Activated CD4-positive, alpha-beta T cell treated with anti-CD3 and anti-CD28 coated beads, Interleukin-2, amount 50 U/mL, for 1 hour (primary cell): ENCODE measurements around the gene SECISBP2L.

Source experiments
- DNase-seq: peaks from one replicate; pipeline ENCODE4 v3.0.0-alpha.2; 2020

The SECISBP2L gene

DNA sequence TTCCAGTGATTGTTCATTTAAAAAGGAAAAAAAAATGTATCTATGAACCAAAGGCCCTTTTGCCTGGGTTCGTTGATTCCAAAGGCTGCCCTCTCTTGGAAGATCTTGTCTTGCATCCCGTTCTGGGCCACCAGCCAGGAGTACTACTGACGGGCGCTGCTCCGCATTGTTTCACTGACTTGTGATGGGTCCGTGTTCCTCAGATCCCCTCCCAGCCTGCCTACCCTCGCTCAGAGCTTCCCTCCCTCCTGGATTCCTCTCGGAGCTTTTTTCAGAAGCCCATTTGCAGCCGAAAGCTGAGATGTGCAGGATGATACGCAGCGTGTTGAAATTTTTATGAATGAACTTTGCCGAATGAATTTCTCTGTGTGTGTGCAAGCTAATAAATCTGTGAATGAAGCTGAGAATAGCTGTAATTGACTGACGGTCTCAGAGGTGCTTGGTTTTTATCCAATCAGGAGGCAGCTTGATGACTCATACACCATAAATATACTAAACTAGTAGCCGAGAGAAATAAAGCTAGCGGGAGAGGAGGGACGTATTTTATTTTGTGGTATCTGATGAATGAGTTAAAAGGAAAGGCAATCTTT, 82.6 kb downstream of the SECISBP2L start, which contains the start of gene SHC4:
Gene SHC4 (minus strand): TSS at position 396 of the 590 bp plus-strand sequence. CDS start 904 bp downstream, outside the sequence.
- DNase-seq: no peak

DNA sequence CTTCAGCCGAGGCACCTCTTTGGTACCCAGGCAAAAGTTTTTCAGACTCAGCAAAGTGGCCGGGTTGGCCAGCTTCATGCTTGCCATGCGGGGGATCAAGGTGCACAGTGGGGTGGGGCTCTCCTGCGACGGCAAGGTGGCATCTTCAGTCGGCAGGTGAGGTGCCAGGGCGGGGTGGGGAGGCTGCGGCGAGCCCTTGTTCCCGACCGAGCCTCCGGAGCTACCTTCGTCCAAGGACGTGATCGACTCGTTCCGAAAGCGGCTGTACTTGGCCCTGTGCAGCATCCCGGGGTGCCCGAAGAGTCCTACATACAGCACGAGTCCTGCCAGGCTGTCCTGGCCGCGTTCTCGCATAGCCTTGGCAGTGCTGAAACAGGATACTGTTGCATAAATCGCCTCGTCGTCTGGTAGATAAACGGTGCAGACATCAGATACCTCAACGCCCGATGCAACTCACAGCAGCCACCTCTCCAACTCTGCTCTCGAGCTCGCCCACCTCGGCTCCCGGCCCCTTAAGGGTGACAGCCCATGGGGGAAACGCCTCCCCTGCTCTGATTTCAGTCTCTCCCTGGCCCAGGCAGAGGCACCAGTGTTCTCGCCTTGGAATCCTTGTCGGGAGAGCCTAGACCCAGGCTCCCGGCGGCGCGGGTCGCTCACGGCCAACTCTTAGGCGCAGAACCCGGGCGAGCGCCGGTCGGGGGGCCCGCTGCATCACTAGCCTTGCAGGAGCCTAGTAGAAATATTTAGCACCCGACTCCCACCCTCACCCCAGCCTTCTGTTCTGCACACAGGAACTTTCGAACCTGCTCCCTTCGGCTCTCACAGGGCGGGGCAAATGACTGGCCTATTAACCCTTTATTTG, 83.4 kb downstream of the SECISBP2L start:
- no peak for DNase-seq

DNA sequence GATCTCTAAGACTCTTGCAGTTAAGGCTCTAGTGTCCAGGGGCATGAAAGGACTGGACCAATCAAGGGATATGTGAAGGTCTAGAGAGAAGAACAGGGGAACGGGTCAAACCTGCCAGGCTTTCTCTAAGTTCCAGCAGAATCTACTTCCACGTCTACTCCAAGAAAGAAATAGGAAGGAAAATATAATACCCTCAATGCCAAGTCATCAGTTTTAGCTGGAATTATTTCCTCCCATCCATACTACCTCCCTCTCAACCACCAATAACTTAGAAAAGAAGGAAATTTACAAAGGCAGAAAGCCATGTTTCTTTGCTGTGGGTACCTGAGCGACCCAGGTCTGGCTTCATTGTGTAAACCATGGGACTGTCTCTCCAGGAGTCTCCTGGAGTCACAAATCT, 90.3 kb downstream of the SECISBP2L start:
- no peak for DNase-seq

DNA sequence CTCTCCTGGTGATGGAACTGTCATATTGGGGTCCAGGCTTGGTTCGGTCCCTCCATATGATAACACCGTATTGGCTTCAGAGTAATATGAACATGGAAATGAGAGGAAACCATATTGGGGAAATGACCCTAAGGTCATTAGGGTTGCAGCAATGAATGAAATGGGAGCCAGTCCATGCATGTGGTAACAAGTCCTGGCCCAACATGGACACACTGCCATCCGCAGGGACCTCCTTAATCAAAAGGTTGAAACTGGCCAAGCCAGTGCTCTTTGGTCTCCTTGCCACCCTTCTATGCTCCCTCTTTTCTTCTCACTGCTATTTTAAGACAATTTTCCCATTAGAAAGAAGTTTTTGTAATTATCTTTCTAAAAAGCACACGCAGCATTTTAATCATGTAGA, 90.9 kb downstream of the SECISBP2L start:
- DNase-seq: no peak

DNA sequence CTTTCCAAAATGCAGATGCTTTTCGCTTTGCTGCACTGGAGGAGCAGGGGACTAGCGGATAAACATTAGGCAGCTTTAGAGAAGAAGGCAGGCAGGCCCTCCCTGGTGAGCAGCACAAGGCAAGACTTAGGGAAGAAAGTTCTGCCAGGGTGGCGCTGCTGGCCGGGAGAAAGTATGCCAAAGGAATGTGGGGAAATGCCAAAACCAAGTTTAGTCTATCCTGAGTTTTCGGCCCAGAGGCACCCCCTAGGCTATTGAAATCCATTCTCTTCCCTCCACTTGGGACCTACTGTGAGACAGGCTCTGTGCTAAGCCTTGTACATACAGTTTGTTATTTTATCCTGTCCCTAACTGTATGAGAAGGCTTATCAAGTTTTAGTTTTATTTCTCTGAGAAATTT, 91.7 kb downstream of the SECISBP2L start:
- no peak for DNase-seq

DNA sequence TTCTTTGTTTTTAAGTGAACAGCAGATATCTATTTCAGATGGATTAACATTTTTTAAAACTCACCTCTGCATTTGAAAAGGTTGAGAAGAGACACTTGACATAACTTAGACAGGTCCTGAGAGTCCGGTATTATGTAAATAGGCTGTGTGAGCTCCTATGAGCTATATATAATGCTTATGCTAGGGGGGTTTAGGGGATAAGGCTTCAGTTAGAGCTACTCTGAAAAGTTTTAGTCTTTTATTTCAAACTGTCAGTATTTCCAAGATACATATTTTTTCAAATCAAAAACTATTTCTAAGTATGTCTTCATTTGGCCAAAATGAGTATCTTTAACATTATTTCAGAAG, 99.4 kb downstream of the SECISBP2L start:
- no peak for DNase-seq

DNA sequence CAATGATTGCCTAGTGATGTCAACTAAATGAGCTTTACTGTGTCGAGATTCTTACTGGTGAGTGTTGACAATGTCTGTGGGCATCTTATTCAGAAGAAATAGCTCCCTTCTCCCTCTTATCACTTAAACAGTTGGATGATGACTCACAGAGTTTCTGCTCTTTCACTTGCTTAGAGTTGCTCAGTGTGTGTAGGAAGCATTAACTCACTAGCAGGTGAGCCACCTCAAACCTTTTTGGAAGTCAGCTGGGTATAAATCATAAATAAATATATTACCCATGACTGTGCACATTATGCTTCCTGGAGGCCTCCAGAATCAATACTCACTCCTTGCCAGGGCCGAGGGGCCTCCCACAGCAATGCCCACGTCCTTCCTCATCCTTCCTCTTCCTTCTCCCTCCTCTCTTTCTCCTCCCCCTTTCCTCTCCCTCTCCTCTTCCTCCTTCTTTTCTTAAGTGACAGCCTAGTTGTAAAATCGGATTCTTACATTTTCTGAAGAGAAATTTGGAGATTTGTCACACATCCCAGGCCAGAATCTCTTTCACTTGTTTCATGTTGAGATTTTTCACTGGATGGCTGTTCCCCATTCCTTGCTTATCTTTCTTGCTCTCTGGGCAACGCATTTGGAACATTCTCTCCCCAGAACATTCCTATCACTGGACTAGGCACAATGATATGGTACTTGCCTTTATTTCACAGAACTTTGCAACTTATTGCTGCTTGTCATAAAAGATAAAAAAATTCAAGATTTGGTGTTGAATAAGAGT, 100.0 kb downstream of the SECISBP2L start:
- DNase-seq: no peak

DNA sequence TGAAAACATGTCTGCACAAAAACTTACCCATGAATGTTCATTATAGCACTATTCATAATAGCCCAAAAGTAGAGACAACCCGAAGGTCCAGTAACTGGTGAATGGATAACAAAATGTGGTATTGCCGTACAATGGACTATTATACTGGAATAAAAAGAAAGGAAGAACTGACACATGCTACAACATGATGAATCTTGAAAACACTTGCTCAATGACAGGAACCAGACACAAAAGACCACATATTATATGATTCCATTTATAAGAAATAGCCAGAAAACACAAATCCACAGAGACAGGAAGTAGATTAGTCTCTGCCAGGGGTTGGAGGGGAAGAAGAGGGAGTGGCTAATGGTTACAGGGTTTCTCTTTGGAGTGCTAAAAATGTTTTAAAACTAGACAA, 100.9 kb downstream of the SECISBP2L start:
- no peak for DNase-seq

DNA sequence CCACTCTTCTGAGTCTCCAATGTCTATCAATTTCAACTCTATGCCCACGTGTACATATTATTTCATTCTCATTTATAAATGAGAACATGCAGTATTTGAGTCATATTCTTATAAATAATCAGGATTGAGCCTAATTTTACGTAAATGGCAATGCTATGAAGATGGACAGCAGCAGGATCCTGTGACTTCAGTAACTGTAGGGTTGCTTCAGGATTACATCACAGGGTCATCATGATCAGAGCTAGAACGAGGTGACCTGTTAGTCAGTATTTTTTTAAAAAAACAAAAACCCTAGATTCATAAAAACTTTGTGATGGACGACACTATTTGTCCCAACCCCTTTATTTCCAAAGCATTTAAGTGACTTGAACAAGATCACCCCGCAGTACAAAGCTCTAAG, 104.3 kb downstream of the SECISBP2L start:
- no peak for DNase-seq

DNA sequence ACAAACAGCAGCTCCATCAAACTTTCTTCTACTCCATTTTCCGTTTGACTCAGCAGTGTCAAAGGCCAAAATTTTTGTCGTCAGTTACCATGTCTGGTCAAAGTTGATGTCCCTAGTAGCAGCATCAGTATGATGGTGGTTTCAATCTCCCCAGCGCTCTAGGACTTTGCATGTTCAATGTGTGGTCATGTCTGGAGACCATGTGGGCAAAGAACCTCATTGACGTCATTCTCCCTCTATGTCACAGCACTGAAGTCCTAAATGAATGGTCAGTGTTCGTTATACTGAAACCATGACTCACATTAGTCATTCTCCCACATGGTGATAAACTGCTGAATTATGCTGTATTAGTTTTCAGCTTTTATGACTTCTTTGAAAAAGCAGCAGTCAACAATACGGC, 105.7 kb downstream of the SECISBP2L start:
- no peak for DNase-seq

DNA sequence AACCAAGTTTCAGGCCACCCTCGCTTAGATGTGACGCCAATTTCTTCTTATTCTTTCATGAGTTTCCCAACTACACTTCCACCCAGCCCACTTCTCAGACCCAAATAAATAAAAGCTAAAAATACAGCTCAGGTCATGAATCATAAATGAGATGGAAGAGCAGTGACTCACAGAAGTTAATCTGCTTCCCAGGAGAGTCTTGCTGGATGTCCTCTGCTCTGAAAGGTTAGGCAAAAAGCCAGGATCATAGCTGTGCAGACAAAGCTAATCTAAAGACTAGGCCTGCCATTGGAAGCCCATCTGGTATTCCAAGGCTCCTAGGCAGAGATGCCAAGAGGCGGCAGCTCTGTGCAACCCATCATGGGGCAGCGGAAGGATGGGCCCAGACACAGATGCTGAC, 106.6 kb downstream of the SECISBP2L start:
- DNase-seq: no peak
